Natural killer cell (primary cell): ENCODE data around the gene POR. TPM values are rescaled to one million over a fixed set of nuclear protein-coding genes. Genes with fewer than 3 reads are reported as not detected.

Experiments used
- ATAC-seq, 3 donors: fragments of 150-1000 bp in 2 of 3; fragments of 200-7000 bp in 1 of 3; cut with Tn5 transposase; 1 replicate in 1 of 3; 2 replicates in 2 of 3; pipeline ENCODE4 v1.10.0; 2021; ENCODE audit warnings: mild to moderate bottlenecking in 2 of 3, moderate library complexity in 2 of 3
- DNase-seq, 2 donors: peaks; one replicate each; pipeline versions ENCODE4 v3.0.0 to v3.0.0-alpha.2; 2013 to 2021; ENCODE audit warnings: mixed read lengths in 1 of 2
- H3K27ac ChIP-seq: one replicate; pipeline ENCODE4 v1.5.1; 2013; ENCODE audit warnings: mild to moderate bottlenecking, low read length
- H3K27me3 ChIP-seq: one replicate; pipeline ENCODE4 v1.6.1; 2013; ENCODE audit warnings: low read length; ENCODE audit not compliant: control insufficient read depth, insufficient read depth
- H3K36me3 ChIP-seq: one replicate; pipeline ENCODE4 v1.6.1; 2013; ENCODE audit warnings: low read length; ENCODE audit not compliant: control insufficient read depth, insufficient read depth
- H3K4me1 ChIP-seq: one replicate; pipeline ENCODE4 v1.6.1; 2013; ENCODE audit warnings: low read length; ENCODE audit not compliant: control insufficient read depth, insufficient read depth
- H3K4me3 ChIP-seq: one replicate; pipeline ENCODE4 v1.5.1; 2013; ENCODE audit warnings: low read length
- H3K9me3 ChIP-seq: one replicate; pipeline ENCODE4 v1.6.1; 2013; ENCODE audit warnings: low read length; ENCODE audit not compliant: control insufficient read depth, insufficient read depth
- H3K27ac Mint-ChIP-seq, 2 donors: one replicate each; pipeline ENCODE4 v1.8.0; 2022; ENCODE audit warnings: mild to moderate bottlenecking in 2 of 2, mixed read lengths in 2 of 2, moderate library complexity in 1 of 2
- H3K27me3 Mint-ChIP-seq, 2 donors: one replicate each; pipeline ENCODE4 v1.8.0; 2022; ENCODE audit warnings: low read depth in 2 of 2, mixed read lengths in 2 of 2
- H3K36me3 Mint-ChIP-seq: one replicate; pipeline ENCODE4 v1.8.0; 2022; ENCODE audit warnings: mixed read lengths
- H3K4me1 Mint-ChIP-seq, 2 donors: one replicate each; pipeline ENCODE4 v1.8.0; 2022; ENCODE audit warnings: mixed read lengths in 2 of 2
- H3K4me3 Mint-ChIP-seq: one replicate; pipeline ENCODE4 v1.8.0; 2022; ENCODE audit warnings: mild to moderate bottlenecking, moderate library complexity, mixed read lengths
- H3K9me3 Mint-ChIP-seq, 2 donors: one replicate each; pipeline ENCODE4 v1.8.0; 2022; ENCODE audit warnings: mixed read lengths in 2 of 2
- WGBS: methylation state at CpG from one replicate; pipeline ENCODE4 v1.1.7; 2013; ENCODE audit warnings: missing lambda C conversion rate; ENCODE audit not compliant: insufficient coverage; 5-methylcytosine and 5-hydroxymethylcytosine counted together
- intact Hi-C: fragments of 100-400 bp; cut with micrococcal nuclease; formaldehyde crosslinking; loops from one replicate; pipeline ENCODE4 v1.14.2; 2022
- total RNA-seq, 4 donors: library from RNA; stranded (reverse); fragments of 120-200 nt in 1 of 4; gene quantifications; one replicate each; pipeline versions ENCODE4 v1.2.3 to v1.2.4, GENCODE V29; 2013 to 2022
- TF ChIP-seq, protein P1 (sequence below): fragments of 200-600 bp; IDR thresholded peaks from one replicate; pipeline ENCODE4 v1.8.0; 2022; ENCODE audit warnings: antibody characterized with exemption

POR gene
- total RNA-seq, 3 donors from 2014 or later (not counting 1 experiment from before 2014, with no cell fraction given) = 56.0 to 60.5 (median 58.3) TPM

DNA sequence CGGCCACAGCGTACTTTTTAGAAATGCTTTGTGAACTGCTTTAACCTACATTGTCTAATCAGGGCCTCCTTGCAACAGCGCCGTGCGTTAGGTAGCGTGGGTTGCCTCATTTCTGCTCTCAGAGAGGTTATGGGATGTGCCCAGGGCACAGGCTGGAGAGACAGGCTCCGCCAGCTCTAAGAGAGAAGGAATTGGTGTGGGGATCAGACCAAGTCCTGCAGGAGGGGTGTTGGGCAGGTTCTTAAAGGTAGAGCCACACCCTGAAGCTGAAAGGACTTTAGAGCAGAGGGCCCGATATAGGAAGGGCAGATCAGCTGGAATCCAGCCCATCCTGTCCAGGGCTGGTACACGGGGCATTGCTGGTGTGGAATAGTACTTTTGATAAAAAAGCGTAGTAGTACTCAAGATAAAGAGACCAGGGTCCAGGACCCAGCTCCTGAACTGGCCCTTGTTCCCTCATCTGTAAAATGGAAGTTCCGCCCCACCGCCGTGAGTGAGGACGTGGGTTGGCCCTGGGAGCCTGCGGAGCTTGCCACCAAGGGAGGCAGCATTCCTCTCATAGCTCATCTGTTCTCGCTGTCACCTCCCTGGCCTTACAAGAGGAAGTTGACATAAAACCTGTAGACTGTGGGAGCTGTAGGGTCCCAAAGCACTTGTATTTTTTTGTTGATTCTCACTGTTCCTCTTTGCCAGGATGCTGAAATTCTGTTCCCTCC is 42.2 kb downstream of the POR start:
- ATAC-seq (no peak), DNase-seq (no peak)
- intact Hi-C loops = no loop called here
- H3K4me1 Mint-ChIP-seq = no peaks in the 10 kb centered on the region
- no peak overlapping the region for H3K27ac ChIP-seq
- H3K9me3 ChIP-seq = no peaks in the 10 kb centered on the region
- no peaks in the 10 kb centered on the region for H3K27me3 Mint-ChIP-seq
- TF ChIP-seq, protein P1, sequence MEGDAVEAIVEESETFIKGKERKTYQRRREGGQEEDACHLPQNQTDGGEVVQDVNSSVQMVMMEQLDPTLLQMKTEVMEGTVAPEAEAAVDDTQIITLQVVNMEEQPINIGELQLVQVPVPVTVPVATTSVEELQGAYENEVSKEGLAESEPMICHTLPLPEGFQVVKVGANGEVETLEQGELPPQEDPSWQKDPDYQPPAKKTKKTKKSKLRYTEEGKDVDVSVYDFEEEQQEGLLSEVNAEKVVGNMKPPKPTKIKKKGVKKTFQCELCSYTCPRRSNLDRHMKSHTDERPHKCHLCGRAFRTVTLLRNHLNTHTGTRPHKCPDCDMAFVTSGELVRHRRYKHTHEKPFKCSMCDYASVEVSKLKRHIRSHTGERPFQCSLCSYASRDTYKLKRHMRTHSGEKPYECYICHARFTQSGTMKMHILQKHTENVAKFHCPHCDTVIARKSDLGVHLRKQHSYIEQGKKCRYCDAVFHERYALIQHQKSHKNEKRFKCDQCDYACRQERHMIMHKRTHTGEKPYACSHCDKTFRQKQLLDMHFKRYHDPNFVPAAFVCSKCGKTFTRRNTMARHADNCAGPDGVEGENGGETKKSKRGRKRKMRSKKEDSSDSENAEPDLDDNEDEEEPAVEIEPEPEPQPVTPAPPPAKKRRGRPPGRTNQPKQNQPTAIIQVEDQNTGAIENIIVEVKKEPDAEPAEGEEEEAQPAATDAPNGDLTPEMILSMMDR = no peak
- 97% methylated on average over 16 of the region's 16 CpGs for WGBS
- H3K36me3 Mint-ChIP-seq = peaks cover 6% of the 10 kb centered on the region
- peaks cover 5% of the 10 kb centered on the region for H3K4me1 ChIP-seq
- H3K9me3 Mint-ChIP-seq = no peaks in the 10 kb centered on the region
- no peak overlapping the region for H3K4me3 ChIP-seq
- H3K4me3 Mint-ChIP-seq = no peak overlapping the region
- H3K27ac Mint-ChIP-seq = no peak overlapping the region
- H3K27me3 ChIP-seq = no peaks in the 10 kb centered on the region
- peaks cover 30% of the 10 kb centered on the region for H3K36me3 ChIP-seq

DNA sequence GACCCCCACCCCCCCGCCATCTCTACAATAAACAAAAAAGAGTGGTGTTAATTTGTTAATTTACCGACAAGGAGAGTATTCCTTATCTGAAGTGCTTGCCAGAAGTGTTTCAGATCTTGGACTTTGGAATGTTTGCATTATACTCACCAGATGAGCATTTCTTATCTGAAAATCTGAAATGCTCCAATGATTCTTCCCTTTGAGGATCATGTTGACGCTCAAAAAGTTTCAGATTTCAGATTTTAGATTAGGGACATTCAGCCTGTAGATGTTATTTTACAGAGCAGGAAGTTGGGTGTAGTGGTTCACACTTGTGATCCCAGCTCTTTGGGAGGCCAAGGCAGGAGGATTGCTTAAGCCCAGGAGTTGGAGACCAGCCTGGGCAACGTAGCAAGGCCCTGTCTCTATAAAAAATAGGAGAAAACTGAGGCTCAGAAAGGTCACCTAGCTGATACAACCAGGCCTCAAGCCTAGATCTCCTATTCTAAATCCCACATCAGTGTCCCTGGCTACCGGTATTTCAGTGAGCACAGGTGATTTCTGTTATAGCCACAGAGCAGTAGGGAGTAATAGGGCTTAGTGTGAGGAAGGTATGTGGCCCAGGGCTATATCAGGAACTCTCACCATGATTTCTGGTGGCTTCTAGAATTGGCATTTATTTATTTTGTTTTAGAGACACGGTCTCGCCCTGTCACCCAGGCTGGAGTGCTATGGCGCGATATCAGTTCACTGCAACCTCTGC is 44.0 kb downstream of the POR start:
- DNase-seq = no peak
- 96% methylated on average over 7 of the region's 9 CpGs for WGBS
- no peaks in the 10 kb centered on the region for H3K9me3 Mint-ChIP-seq
- H3K36me3 Mint-ChIP-seq = peaks cover 6% of the 10 kb centered on the region
- Histone ChIP-seq H3K36me3 (peaks cover 27% of the 10 kb centered on the region), H3K27me3 (no peaks in the 10 kb centered on the region), H3K4me1 (no peaks in the 10 kb centered on the region), H3K4me3 (no peak overlapping the region), H3K27ac (no peak overlapping the region), H3K9me3 (no peaks in the 10 kb centered on the region)
- no peaks in the 10 kb centered on the region for H3K27me3 Mint-ChIP-seq
- intact Hi-C loops = no loop called here
- no peak for ATAC-seq
- peaks cover 0 to 6% of the 10 kb centered on the region in 2 donors for H3K4me1 Mint-ChIP-seq
- no peak overlapping the region for H3K4me3 Mint-ChIP-seq
- H3K27ac Mint-ChIP-seq = no peak overlapping the region
- TF ChIP-seq, protein P1 = no peak

DNA sequence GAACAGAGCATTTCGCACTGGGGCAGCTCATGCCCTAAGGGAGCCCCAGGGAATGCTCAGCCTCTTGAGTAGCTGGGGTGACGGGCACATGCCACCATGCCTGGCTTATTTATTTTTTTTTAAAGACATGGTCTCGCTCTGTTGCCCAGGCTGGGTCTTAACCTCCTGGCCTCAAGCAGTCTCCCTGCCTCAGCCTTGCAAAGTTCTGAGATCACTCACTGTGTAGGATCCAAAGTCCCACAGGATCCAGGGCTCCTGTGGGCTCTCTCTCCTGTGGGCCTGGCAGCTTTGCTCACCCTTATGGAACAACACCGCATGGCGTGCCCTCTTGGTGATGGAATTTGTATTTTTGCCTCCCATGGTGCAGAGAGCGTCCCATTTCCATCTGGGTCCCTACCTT is 45.4 kb downstream of the POR start:
- H3K4me3 ChIP-seq = no peak overlapping the region
- Mint-ChIP-seq H3K4me3 (no peak overlapping the region), H3K27me3 (no peaks in the 10 kb centered on the region), H3K4me1 (peaks cover 0 to 6% of the 10 kb centered on the region in 2 donors), H3K9me3 (no peaks in the 10 kb centered on the region), H3K27ac (no peak overlapping the region), H3K36me3 (peaks cover 6% of the 10 kb centered on the region)
- H3K36me3 ChIP-seq = peaks cover 18% of the 10 kb centered on the region
- H3K4me1 ChIP-seq = no peaks in the 10 kb centered on the region
- intact Hi-C loops = no loop called here
- H3K9me3 ChIP-seq = no peaks in the 10 kb centered on the region
- no peak overlapping the region for H3K27ac ChIP-seq
- DNase-seq (no peak), ATAC-seq (no peak)
- no peaks in the 10 kb centered on the region for H3K27me3 ChIP-seq
- TF ChIP-seq, protein P1 = no peak
- WGBS = 96% methylated on average over 6 of the region's 6 CpGs
